AG08396 (cell line): ENCODE results near the gene SLC9B2.

Source experiments
- DNase-seq: peaks from one replicate; pipeline ENCODE4 v3.0.0; 2012; ENCODE audit warnings: low spot score, mixed read lengths

Gene SLC9B2

GRCh38 chr4:103075894-103076746, 441 bp downstream of the SLC9B2 start:
- DNase-seq = peak; percentile 84

GRCh38 chr4:103075435-103075893, 1.1 kb downstream of the SLC9B2 start:
- peak; percentile 34 for DNase-seq

GRCh38 chr4:103074744-103075434, 1.7 kb downstream of the SLC9B2 start:
- no peak for DNase-seq

- DNase-seq = no peak
These were observed 2.6 kb downstream of the SLC9B2 start for GRCh38 chr4:103073792-103074438.

GRCh38 chr4:103067841-103068547, 8.6 kb downstream of the SLC9B2 start:
- DNase-seq = no peak

- DNase-seq = no peak
These were observed 16.0 kb downstream of the SLC9B2 start for GRCh38 chr4:103060453-103061148.

GRCh38 chr4:103054030-103054429, 22.5 kb downstream of the SLC9B2 start:
- DNase-seq = no peak

GRCh38 chr4:103052779-103053178, 23.8 kb downstream of the SLC9B2 start:
- DNase-seq = no peak

- DNase-seq = no peak
These were observed 24.4 kb downstream of the SLC9B2 start for GRCh38 chr4:103052145-103052544.

- no peak for DNase-seq
These were observed 25.7 kb downstream of the SLC9B2 start for GRCh38 chr4:103050736-103051436.

- DNase-seq = peak; percentile 35
These were observed 29.9 kb downstream of the SLC9B2 start for GRCh38 chr4:103046416-103047290.

GRCh38 chr4:103044183-103044582, 32.4 kb downstream of the SLC9B2 start:
- no peak for DNase-seq

- DNase-seq = no peak
These were observed 40.4 kb downstream of the SLC9B2 start for GRCh38 chr4:103036169-103036568.

- no peak for DNase-seq
These were observed 44.0 kb downstream of the SLC9B2 start for GRCh38 chr4:103032574-103032973.

GRCh38 chr4:103030791-103031190, 45.8 kb downstream of the SLC9B2 start:
- no peak for DNase-seq

- no peak for DNase-seq
These were observed 47.3 kb downstream of the SLC9B2 start for GRCh38 chr4:103029300-103029699.

- no peak for DNase-seq
These were observed 49.7 kb downstream of the SLC9B2 start for GRCh38 chr4:103026868-103027267.

GRCh38 chr4:103024996-103025395, 51.6 kb downstream of the SLC9B2 start:
- DNase-seq = no peak

GRCh38 chr4:103021120-103021519, 55.4 kb downstream of the SLC9B2 start:
- DNase-seq = no peak
